ENCODE measurements around the gene DPYD.

DNA sequence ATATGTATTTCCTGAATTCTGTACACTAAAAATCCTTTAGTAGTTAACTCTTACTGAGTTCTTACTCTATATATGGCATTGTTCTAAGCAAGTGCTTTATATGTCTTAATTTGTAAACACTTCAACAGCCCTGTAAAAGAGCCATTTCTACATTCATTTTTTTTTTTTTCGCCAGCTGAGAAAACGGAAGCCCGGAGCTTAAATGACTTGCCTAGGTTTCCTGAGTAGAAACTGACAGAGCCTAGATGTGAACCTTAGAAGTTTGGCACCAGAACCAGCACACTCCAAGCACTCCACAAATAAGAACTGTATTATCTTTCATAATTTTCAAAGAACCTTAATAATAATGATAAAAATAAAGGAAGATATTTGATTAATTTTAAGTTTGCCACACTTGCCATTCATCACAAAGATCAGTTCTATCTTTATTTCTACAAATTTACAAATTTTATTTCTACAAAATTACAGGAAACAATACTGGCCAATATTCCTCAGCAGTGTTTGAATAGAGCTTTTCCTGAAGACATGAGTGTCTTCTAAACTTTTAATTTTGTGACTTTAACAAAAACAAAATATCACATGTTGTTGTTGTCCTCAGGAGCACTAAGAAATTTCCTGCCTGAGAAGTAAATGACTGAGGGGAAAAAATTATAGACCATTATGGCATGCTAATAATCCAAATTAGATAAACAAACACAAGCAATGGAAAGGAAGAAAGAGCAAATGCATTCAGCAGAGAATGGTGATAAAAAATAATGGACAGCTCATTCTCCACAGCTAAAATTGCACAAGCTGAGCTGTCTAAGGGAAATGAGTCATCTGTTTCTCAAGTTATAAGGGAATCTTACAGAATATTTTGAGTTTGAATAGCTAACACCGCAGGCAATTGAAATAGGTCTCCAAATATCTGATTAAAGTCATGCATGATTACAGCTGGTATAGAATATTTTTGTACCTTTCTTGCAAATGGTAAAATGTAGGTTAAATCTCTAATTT lies 71.2 kb downstream of the DPYD start:
- TF ChIP-seq, protein P1, sequence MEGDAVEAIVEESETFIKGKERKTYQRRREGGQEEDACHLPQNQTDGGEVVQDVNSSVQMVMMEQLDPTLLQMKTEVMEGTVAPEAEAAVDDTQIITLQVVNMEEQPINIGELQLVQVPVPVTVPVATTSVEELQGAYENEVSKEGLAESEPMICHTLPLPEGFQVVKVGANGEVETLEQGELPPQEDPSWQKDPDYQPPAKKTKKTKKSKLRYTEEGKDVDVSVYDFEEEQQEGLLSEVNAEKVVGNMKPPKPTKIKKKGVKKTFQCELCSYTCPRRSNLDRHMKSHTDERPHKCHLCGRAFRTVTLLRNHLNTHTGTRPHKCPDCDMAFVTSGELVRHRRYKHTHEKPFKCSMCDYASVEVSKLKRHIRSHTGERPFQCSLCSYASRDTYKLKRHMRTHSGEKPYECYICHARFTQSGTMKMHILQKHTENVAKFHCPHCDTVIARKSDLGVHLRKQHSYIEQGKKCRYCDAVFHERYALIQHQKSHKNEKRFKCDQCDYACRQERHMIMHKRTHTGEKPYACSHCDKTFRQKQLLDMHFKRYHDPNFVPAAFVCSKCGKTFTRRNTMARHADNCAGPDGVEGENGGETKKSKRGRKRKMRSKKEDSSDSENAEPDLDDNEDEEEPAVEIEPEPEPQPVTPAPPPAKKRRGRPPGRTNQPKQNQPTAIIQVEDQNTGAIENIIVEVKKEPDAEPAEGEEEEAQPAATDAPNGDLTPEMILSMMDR (IDR thresholded peaks at IDR 0.05): no peak
- no peak for TF ChIP-seq POLR2A (IDR thresholded peaks at IDR 0.05)
